NCI-H2107 treated with DMSO at 0.1 percent for 48 hours (cell line): ENCODE measurements around the gene COG5.
"Not testable (repeated sequence)": the region's sequence is repeated elsewhere in the genome, so short reads cannot be mapped to it uniquely, and the experiment has no call there.

Experiments used
- DNase-seq: peaks from one replicate; lab custom pipeline; 2025; ENCODE audit not compliant: unreplicated experiment; lab: John Stamatoyannopoulos, UW

COG5 gene

DNA sequence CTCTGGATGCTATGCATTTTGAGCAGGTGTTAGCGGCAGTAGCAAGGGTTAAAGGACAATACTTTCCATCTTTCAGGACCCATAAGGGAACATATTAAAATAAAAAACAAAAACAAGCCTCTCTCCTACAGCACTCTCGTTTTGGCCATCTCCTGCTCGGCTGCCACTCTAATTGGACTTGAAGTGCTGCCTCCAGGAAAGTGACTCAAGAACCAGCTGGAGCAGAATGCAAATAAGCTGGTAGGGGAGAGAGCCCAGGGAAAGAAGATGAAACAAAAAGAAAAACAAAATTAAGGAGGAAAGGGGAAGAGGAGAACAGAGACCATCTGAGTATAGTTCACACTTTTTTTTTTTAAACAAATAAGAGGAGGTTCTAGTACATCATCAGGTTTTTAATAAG, 329.3 kb downstream of the COG5 start:
- no peak for DNase-seq

DNA sequence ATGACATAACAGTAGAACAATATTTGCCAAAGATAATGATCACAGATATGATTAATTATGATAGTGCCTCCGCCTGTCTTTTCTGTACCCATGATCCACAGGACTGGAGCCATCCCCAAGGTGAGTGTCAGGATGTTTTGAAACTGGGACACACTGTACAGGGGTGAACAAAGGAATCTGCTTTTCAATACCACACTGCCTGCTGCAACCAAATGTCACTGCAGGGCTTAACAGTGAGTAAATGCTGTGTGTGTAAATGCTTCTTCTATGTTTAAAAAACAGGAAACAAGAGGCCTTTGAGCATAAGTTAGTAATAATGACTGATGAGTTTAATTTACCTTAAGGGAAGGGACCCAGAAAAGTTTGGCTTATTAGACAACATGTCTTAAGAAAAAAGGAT, 329.7 kb downstream of the COG5 start:
- DNase-seq = no peak

DNA sequence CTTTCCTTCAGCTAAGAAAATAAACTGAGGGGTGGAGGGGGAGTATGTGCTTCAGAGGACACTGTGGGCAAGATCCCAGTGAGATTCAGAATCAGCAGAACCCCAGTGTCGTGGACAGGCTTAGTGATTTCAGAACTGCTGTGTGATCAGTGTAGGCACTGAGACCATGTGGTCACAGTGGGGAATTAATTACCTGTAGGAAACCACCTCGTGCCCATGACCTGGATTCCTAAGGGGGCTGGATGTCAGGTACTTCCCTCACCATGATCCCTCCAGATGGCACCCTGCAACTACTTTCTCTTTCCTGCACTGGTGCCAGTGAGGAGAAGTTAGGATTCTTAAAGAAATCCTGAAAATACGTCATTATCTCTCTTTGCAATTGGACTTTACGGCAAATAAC, 330.5 kb downstream of the COG5 start:
- DNase-seq = no peak

DNA sequence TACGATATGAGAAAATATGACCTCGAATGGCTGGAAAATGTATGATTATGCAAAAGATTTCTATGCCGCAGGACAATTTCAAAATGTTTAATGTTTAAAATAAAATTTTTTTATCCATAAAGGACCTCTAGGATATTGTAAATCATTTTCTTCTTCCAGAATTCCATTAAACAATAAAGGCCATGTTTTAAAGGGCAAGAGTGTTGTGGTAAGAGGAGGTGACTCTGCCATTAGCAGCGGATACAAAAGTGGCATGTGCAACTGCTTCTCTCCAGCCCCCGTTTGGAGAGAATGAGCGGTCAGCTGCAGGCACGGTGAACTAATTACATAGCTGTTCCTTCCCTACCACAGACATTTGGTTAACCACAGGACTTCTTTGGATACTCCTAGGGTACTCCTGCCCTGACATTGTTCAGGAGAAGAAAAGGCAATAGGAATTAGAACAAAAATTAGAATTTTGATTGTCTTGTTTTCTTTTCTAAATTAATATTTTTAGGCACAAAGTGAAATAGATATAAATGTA, 331.1 kb downstream of the COG5 start:
- DNase-seq = no peak

DNA sequence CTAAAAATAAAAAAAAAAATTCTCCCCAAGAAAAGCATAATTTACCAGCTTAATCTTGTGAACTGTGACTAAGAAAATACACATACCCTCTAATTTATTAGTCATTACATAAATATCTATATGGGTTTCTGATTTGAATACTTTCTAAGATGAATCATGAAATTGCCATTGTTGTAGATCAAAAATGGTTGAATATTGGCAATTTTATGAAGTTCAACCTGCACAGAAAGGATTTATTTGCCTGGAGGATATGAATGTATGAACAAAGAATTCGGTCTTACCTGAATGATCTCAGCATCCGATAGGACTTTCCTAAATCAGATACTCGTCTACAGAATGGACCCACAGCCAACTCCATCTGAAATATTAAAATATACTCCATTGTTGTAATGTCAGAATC, 333.4 kb downstream of the COG5 start:
- DNase-seq = no peak

DNA sequence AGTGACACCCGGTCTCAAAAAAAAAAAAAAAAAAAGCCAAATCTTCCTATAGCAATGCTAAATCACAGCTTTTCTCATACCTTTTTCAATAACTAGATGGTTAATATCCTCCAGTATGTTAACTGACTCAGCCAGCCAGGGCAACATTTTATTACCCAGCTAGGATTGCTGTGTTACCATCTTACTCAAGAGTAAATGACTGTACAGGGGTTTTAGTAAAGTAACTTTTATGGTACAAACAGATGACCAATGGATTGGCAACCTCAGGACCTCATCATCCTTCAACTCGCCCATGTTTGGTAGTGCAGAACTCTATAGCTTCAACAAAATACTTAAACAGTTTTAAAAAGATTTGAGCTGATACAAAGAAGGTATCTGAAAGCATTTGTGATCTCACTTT, 335.4 kb downstream of the COG5 start:
- DNase-seq = no peak

DNA sequence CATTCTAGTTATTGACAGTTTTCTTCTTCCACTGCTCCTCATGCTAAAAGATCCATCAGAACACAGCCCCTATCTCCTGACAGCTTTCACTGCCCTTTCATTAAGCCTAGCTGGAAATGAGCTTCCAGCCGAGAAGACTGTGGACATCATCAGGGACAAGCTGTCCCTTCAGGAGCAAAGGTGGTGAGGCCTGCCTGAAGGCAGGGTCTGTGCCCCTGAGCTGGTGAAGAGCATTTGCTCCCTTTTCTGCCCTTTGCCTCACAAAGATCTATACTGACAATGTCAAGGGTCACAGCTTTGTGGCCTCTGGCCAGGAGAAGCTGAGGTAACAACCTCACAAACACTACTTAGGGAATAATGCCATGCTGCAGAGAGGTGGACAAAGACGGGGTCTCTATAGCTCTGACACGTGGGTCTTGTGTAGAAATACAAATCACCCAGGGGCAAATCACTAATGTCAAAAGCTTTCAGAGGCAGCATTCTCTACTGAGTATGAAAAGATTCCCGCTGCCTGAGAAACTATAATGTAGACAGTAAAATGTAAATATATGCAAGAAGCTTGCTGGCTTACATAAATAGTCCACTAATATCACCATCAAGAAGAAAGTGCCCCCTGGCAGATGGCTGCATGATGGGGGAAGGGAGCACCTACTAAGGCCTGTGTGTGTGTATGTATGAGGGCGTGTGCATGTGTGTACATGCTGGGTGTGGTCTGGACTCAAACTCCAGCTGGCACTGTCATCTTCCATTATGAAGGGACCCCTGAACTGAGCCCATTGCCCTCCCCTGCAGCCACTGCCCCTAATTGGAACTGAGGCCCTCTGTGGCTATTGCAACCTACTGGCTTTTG, 339.1 kb downstream of the COG5 start:
- DNase-seq = no peak

DNA sequence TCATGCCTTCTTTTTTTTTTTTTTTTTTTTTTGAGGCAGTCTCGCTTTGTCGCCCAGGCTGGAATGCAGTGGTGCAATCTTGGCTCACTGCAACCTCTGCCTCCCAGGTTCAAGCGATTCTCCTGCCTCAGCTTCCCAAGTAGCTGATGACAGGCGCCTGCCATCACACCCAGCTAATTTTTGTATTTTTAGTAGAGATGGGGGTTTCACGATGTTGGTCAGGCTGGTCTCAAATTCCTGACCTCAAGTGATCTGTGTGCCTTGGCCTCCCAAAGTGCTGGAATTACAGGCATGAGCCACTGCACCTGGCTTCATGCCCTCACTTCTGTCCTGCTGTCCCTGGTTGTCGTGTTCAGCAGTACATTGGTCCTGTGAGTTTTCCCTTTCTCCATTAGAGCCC, 342.9 kb downstream of the COG5 start:
- DNase-seq = not testable (repeated sequence)

DNA sequence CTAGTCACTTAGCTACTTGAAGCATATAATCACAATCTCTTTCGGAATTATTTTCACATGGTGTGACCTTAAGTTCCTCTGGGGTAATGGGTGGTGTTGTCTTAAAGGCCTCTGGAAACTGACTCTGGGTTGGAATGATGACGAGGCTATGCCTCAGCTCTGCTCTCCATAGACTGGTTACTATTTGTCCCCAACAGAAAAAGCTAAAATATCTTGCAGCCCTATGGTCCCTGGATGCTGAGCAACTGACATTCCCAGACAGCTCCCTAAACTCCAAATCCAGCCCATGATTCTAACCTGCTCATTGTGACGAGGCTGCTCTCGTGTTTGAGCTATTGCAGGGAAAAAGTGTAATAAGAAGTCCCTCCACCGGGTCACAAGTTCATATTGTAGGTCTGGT, 343.4 kb downstream of the COG5 start:
- no peak for DNase-seq

DNA sequence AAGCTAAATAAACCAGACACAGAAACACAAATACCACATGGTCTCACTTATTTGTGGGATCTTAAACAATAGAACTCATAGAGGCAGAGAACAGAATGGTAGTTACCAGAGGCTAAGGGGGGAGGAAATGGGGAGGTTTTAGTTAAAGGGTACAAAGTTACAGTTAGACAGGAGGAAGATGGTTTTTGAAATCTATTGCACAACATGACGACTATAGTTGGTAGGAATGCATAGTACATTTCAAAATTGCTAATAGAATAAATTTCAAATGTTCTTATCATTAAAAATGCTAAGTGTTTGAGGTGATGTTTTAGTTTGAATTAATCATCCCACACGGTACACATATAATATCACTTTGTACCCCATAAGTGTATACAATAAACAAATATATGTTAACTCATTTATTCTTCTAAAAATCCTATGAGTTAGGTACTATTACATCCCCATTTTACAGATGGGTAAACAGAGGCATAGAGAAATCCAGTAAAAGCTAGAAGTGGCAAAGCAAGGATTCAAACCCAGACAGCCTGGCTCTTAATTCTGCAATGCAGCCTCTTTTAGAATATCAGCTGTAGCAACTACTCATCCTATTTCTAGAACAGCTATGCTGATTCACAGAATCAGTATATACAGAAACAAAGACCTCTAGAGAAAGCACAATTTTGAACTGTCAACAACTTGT, 344.0 kb downstream of the COG5 start:
- no peak for DNase-seq

DNA sequence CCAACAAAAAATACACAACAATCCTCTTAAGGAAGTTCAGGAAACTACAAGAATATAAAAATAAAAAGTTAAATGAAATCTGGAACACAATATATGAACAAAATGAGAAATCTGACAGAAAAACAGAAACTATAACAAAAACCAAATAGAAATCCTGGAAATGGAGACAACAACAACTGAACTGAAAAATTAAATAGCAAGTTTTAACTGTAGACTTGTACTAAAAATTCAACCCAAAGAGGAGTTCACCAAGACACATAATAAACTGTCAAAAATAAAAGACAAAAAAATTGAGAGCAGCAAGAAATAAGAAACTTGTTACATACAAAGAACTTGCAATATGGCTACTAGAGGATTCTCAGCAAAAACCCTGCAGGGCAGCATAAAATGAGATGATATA, 349.8 kb downstream of the COG5 start:
- no peak for DNase-seq

DNA sequence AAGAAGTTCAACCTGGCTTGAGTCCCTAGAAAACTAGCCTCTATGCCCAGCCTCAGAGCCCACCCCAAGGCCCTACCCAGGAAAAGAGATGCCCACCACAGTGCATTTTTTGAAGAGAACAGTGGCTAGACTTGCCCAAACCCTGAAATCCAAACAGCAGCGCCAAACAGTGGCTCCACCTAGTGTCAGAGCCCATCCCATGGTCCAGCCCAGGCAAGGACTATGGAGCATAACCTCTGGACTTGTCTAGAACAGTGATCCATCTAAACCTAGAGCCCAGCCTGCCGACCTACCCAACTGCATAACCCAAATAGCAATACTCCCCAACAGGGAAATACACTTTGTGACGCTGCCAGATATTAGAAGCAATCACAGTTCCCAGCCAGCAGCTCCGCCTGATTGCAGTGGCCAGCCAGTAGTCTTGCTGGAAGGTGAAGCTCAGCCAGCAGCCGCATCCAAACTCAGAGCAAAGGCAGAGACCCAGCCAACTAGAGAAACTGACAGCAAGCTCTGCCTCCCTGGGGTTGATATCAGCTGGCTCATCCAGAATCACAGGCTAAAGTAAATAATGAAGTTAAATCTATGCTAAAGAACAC, 350.4 kb downstream of the COG5 start:
- no peak for DNase-seq

DNA sequence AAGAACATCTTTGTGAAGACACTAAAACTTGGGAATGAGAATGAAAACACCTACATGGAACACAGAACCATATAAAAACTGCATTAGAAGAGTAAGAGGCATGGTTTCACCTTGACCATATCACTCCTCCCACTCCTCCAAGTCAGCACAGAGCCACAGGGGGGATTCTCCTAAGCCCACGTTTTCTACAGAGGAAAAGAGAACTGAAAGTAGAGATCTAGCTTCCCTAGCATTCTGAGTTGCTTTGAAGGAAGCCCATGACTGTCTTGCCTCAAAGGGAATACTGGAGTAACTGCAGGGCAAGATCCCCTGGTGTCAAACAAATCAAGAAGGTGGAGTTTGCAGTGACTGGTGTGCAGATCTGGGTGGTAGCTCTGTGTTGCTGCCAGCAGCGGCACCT, 351.0 kb downstream of the COG5 start:
- DNase-seq = no peak

DNA sequence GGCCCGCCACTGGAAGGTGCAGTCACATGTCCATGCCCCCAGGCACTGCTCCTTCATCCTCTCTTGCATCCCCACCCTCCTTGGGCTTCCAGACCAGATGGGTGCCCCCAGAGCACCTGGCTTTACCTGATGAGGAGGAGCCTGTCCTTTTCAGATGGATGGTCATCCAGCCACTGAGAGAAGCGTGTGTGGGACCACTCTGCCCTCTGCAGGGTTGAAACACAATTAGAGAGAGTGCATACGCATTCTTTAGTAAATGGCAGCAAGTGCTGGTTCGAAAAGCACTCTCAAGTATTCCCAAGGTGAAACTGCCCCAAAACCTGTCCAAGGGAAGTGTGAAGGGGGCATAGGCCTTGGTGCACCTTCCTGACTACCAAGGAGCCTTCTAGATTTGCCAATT, 353.3 kb downstream of the COG5 start:
- DNase-seq = no peak

DNA sequence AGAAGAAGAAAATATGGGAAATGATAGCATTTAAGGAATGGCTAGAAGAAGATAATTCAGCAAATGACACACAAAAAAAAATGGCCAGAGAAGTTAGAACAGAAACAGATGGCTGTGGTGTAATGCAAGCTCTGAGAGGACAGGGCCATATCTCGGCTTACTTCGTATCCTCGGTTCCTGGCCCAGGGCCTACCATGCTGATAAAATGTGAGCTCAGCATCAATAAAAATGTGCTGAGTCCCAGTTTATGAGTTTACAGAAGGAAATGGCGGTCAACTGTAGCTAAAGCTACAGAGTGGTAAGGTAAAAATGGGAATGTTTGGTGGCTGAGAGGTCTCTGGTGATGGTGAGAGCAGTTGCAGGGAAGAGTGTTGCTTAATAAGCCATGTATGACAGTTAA, 354.2 kb downstream of the COG5 start:
- no peak for DNase-seq

DNA sequence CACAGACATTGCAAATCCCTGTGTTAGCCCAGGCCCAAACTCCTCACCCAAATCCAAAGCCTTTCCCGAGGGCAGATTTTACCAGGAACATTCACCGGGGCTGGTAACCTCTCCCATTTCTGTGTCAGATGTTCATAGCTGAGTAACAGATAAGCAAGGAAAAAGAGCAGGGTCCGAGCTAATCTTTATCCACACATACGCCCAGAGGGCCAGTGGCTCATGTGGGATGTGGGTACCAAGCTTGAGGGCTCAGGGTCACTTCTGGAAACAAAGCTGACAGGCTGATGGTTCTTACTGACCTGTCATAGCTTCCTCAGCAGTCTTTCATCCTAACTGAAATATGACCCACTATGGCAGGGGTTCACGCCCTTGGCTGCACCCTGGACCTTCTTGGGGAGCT, 355.2 kb downstream of the COG5 start:
- DNase-seq = no peak

DNA sequence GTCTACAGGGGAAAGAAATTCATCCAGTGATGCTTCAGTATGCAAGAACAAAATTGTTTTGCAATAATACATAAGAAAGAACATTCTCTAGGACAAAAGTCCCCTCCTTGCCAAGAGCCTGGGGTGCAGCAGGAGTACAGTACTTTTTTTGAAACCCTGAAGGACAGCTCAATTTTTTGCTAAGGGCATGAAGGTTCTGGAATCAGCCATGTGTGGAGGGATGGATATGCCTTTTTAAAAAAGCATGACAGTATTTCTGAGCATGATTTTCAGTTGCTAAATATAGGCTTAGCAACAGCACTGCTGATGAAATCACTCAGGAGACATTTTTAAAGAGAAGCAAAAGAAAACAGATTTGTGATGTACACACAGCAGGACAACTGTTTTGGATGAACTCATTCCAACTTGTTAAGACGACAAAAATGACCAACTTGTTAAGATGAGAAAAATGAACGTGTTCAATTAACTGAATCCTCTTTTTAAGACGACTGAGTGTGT, 355.6 kb downstream of the COG5 start:
- no peak for DNase-seq

DNA sequence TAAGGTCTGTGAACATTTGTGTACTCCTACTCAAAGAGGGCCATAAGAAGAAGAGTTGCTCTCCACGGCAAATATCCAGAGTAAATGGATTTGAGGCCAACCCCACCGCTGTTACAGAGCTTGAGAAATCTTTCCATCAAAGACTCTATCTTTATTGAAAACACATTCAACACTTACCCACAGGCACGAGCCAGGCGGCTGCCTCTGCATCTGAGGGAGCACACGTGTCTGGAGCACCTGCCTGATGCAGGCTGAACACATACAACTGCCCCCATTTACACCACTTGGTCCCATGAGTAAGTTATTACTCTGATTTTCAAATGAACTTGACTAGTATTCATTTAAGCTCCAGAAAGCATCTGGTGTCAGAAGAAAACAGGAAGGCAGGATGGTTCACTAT, 356.3 kb downstream of the COG5 start:
- DNase-seq = no peak

DNA sequence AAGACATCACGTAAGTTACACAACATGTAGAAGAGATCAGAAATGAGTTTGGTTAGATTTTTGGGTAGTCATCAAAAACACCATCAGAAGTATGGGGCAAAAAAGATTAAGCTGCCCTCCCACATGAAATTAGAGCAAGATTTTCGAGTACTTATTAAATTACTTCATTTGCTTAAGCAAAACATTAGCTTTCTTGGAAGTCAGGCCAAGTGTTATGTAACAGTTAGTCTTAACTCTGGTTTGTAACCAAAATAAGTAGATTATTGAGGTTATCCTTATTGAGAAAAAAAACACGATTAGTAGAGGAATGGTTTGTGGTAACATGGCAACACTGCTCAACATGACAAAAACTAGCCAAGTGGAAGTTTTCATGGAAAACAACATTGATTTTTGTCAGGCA, 357.0 kb downstream of the COG5 start:
- no peak for DNase-seq

DNA sequence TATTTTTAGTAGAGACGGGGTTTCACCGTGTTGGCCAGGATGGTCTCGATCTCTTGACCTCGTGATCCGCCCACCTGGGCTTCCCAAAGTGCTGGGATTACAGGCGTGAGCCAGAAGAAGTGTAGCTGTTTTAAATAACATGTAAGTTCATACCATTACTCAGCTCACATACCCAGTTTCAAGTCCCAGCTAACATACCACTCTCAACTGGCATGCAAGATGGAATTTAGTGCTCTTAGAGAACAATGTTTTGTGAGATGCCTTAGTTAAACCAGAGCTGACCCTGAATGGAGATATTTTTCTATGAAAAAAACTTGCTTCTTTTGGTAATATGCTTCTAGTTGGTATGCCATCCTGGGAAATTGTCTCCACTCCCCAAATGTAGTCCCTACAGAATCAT, 357.6 kb downstream of the COG5 start:
- no peak for DNase-seq

DNA sequence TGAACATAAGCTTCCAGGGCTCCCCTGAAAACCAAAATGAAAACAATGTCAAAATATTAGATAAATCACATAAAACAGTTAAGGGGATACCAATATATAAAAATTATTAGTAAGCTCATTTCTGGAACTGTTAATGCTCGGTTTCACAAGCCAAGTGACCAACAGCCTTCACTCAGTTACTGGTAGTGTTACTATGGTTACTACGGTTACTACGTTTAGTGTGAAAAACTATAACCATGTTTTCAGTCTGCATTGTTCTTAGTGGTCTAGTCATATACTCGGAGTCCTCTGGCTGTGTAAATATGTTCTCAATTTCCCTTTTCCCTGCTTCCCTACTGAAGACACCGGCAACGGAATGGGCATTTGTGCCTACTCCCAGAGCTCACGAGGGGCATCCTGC, 360.1 kb downstream of the COG5 start:
- DNase-seq = no peak
